OCI-LY1 (cell line): ENCODE results near the gene DUT.

Experiments
- H2AFZ ChIP-seq: fragments of 200-600 bp; sonication (generic), shearing (Covaris generic); 2 replicates; pipeline ENCODE4 v1.6.0; 2014; ENCODE audit warnings: antibody characterized with exemption, mild to moderate bottlenecking, low read length
- H3F3A ChIP-seq: fragments of 200-600 bp; sonication (generic), shearing (Covaris generic); 2 replicates; pipeline ENCODE4 v1.6.0; 2014; ENCODE audit warnings: mild to moderate bottlenecking, antibody characterized with exemption, low read length, moderate library complexity; ENCODE audit not compliant: insufficient read depth
- H3K27ac ChIP-seq: fragments of 200-600 bp; sonication (generic); 2 replicates; pipeline ENCODE4 v1.5.1; 2014; ENCODE audit warnings: low read length, mixed run types, mild to moderate bottlenecking, low read depth; ENCODE audit not compliant: poor library complexity, severe bottlenecking
- H3K27me3 ChIP-seq: fragments of 200-600 bp; sonication (generic); 2 replicates; pipeline ENCODE4 v1.6.0; 2014; ENCODE audit warnings: antibody characterized with exemption, mild to moderate bottlenecking, low read length, moderate library complexity; ENCODE audit not compliant: insufficient read depth
- H3K36me3 ChIP-seq: fragments of 200-600 bp; sonication (generic); 2 replicates; pipeline ENCODE4 v1.6.1; 2014; ENCODE audit warnings: mild to moderate bottlenecking, antibody characterized with exemption, low read length, moderate library complexity, mixed read lengths; ENCODE audit not compliant: insufficient read depth
- H3K4me1 ChIP-seq: fragments of 200-600 bp; sonication (generic); 2 replicates; pipeline ENCODE4 v1.5.1; 2014; ENCODE audit warnings: mild to moderate bottlenecking, low read length, moderate library complexity; ENCODE audit not compliant: insufficient read depth, severe bottlenecking
- H3K4me2 ChIP-seq: fragments of 200-600 bp; sonication (generic), shearing (Covaris generic); 2 replicates; pipeline ENCODE4 v1.6.1; 2014; ENCODE audit warnings: low read length
- H3K4me3 ChIP-seq: fragments of 200-600 bp; sonication (generic); 2 replicates; pipeline ENCODE4 v1.5.1; 2014; ENCODE audit warnings: low read length, low read depth, mild to moderate bottlenecking, mixed read lengths; ENCODE audit not compliant: poor library complexity, severe bottlenecking
- H3K79me2 ChIP-seq: fragments of 200-600 bp; shearing (Covaris generic); 2 replicates; pipeline ENCODE4 v1.6.1; 2016; ENCODE audit warnings: mixed run types, low read length, mixed read lengths; ENCODE audit not compliant: insufficient read depth
- H3K9ac ChIP-seq: fragments of 200-600 bp; sonication (generic), shearing (Covaris generic); 2 replicates; pipeline ENCODE4 v1.6.1; 2014; ENCODE audit warnings: mild to moderate bottlenecking, low read length, mixed read lengths
- H3K9me2 ChIP-seq: fragments of 200-600 bp; sonication (generic), shearing (Covaris generic); 2 replicates; pipeline ENCODE4 v1.6.1; 2014; ENCODE audit warnings: low read depth, mild to moderate bottlenecking, low read length, mixed read lengths
- H3K9me3 ChIP-seq: fragments of 200-600 bp; shearing (Covaris generic); 2 replicates; pipeline ENCODE4 v1.6.1; 2014; ENCODE audit warnings: low read length, mixed read lengths
- H4K20me1 ChIP-seq: fragments of 200-600 bp; sonication (generic), shearing (Covaris generic); 2 replicates; pipeline ENCODE4 v1.6.0; 2016; ENCODE audit warnings: mild to moderate bottlenecking, low read length; ENCODE audit not compliant: insufficient read depth
- EZH2 ChIP-seq: fragments of 200-600 bp; sonication (generic), shearing (Covaris generic); IDR thresholded peaks from 2 replicates; pipeline ENCODE4 v1.8.0; 2017; ENCODE audit warnings: borderline replicate concordance, mixed run types, mild to moderate bottlenecking, antibody characterized with exemption, low read length, moderate library complexity, mixed read lengths
- TF ChIP-seq, protein P1 (sequence below): fragments of 200-600 bp; sonication (generic), shearing (Covaris generic); IDR thresholded peaks from 2 replicates; pipeline ENCODE4 v1.5.1; 2017; ENCODE audit warnings: mild to moderate bottlenecking, antibody characterized with exemption, low read length, moderate library complexity, mixed read lengths

Gene DUT

GRCh38 chr15:48307586-48307985 lies 23.6 kb upstream of the DUT start:
- H3K4me3 ChIP-seq = no peak overlapping the region
- no peaks in the 10 kb centered on the region for H4K20me1 ChIP-seq
- no peak overlapping the region for H3K4me2 ChIP-seq
- H3F3A ChIP-seq = no peaks in the 10 kb centered on the region
- TF ChIP-seq, protein P1, sequence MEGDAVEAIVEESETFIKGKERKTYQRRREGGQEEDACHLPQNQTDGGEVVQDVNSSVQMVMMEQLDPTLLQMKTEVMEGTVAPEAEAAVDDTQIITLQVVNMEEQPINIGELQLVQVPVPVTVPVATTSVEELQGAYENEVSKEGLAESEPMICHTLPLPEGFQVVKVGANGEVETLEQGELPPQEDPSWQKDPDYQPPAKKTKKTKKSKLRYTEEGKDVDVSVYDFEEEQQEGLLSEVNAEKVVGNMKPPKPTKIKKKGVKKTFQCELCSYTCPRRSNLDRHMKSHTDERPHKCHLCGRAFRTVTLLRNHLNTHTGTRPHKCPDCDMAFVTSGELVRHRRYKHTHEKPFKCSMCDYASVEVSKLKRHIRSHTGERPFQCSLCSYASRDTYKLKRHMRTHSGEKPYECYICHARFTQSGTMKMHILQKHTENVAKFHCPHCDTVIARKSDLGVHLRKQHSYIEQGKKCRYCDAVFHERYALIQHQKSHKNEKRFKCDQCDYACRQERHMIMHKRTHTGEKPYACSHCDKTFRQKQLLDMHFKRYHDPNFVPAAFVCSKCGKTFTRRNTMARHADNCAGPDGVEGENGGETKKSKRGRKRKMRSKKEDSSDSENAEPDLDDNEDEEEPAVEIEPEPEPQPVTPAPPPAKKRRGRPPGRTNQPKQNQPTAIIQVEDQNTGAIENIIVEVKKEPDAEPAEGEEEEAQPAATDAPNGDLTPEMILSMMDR = no peak
- TF ChIP-seq EZH2 = no peak
- H2AFZ ChIP-seq = no peak overlapping the region
- no peaks in the 10 kb centered on the region for H3K9me3 ChIP-seq
- no peak overlapping the region for H3K9ac ChIP-seq
- H3K36me3 ChIP-seq = no peaks in the 10 kb centered on the region
- H3K4me1 ChIP-seq = no peaks in the 10 kb centered on the region
- H3K9me2 ChIP-seq = no peaks in the 10 kb centered on the region
- H3K27ac ChIP-seq = no peak overlapping the region
- H3K27me3 ChIP-seq = no peaks in the 10 kb centered on the region
- no peaks in the 10 kb centered on the region for H3K79me2 ChIP-seq

GRCh38 chr15:48309740-48310139 lies 21.5 kb upstream of the DUT start:
- no peak overlapping the region; the same call in 1 of the 2 replicates for H3K9ac ChIP-seq
- H2AFZ ChIP-seq = no peak overlapping the region
- no peaks in the 10 kb centered on the region for H3K4me1 ChIP-seq
- H3K27ac ChIP-seq = no peak overlapping the region
- H3F3A ChIP-seq = no peaks in the 10 kb centered on the region
- H3K4me3 ChIP-seq = no peak overlapping the region
- TF ChIP-seq, protein P1 = no peak
- TF ChIP-seq EZH2 = no peak
- no peak overlapping the region for H3K4me2 ChIP-seq
- H3K79me2 ChIP-seq = no peaks in the 10 kb centered on the region
- H3K36me3 ChIP-seq = no peaks in the 10 kb centered on the region
- H3K27me3 ChIP-seq = no peaks in the 10 kb centered on the region
- H4K20me1 ChIP-seq = no peaks in the 10 kb centered on the region
- H3K9me2 ChIP-seq = no peaks in the 10 kb centered on the region
- H3K9me3 ChIP-seq = no peaks in the 10 kb centered on the region

GRCh38 chr15:48313216-48313615 lies 18.0 kb upstream of the DUT start:
- TF ChIP-seq, protein P1 = no peak
- TF ChIP-seq EZH2 = no peak
- H3K4me3 ChIP-seq = no peak overlapping the region

More at GRCh38 chr15:48313216-48313615, 18.0 kb upstream of the DUT start:
- no peaks in the 10 kb centered on the region for H3F3A ChIP-seq
- H3K9ac ChIP-seq = no peak overlapping the region
- H2AFZ ChIP-seq = no peak overlapping the region
- no peak overlapping the region for H3K4me2 ChIP-seq
- H4K20me1 ChIP-seq = no peaks in the 10 kb centered on the region
- H3K4me1 ChIP-seq = no peaks in the 10 kb centered on the region
- H3K27me3 ChIP-seq = no peaks in the 10 kb centered on the region
- no peaks in the 10 kb centered on the region for H3K9me3 ChIP-seq
- no peaks in the 10 kb centered on the region for H3K36me3 ChIP-seq
- H3K79me2 ChIP-seq = no peaks in the 10 kb centered on the region
- no peaks in the 10 kb centered on the region for H3K9me2 ChIP-seq
- H3K27ac ChIP-seq = no peak overlapping the region
